ENCODE data around the gene AKT3. TPM values are rescaled to one million over a fixed set of nuclear protein-coding genes. Genes with fewer than 3 reads are reported as not detected.
A peak's percentile ranks its signal among the peaks of the same experiment; 100 is the strongest.

AKT3 gene
- total RNA-seq, 1 experiment from 2014 or later: 18.7 TPM

- no peak overlapping the region for H3K4me2 ChIP-seq (ENCODE audit: low read length)
- H3K36me3 ChIP-seq (ENCODE audit: low read depth, low read length): no peaks in the 10 kb centered on the region
- peaks cover 13% of the 10 kb centered on the region for H3K4me1 ChIP-seq (ENCODE audit: insufficient read depth, low read length)
- no peak overlapping the region for H3K9ac ChIP-seq (ENCODE audit: low read length)
- no peak for DNase-seq
- no peaks in the 10 kb centered on the region for H3K79me2 ChIP-seq (ENCODE audit: low read length)
- no peaks in the 10 kb centered on the region for H4K20me1 ChIP-seq (ENCODE audit: low read length)
- H3K27ac ChIP-seq (ENCODE audit: low read length): no peak overlapping the region
- no peaks in the 10 kb centered on the region for H3K27me3 ChIP-seq (ENCODE audit: low read length)
- no TSS peak for BruUV-seq (replicated peaks)
- H2AFZ ChIP-seq (ENCODE audit: low read length): no peak overlapping the region
- POLR2A ChIA-PET (ENCODE audit: unreplicated experiment): no interaction called here
- no peaks in the 10 kb centered on the region for H3K9me3 ChIP-seq (ENCODE audit: low read length)
- CTCF ChIA-PET: no interaction called here
- no peak overlapping the region for H3K4me3 ChIP-seq (ENCODE audit: low read length)
- no peaks in the 10 kb centered on the region for H3F3A ChIP-seq (ENCODE audit: low read length, unreplicated experiment)
- TF ChIP-seq EZH2phosphoT487 (IDR thresholded peaks at IDR 0.05; ENCODE audit: borderline replicate concordance, low read length) (no peak), EZH2 (IDR thresholded peaks at IDR 0.05; ENCODE audit: low read length, unreplicated experiment) (no peak), CTCF (conservative IDR thresholded peaks at IDR 0.05; ENCODE audit: low read depth, low read length) (no peak)
- no peaks in the 10 kb centered on the region for H3K9me2 ChIP-seq (replicated peaks; ENCODE audit: low read length)
- intact Hi-C loops (cut with micrococcal nuclease): no loop called here
- no peak for ATAC-seq
Observed at GRCh38 chr1:243855616-243856318, 5.7 kb upstream of the AKT3 start.

DNA sequence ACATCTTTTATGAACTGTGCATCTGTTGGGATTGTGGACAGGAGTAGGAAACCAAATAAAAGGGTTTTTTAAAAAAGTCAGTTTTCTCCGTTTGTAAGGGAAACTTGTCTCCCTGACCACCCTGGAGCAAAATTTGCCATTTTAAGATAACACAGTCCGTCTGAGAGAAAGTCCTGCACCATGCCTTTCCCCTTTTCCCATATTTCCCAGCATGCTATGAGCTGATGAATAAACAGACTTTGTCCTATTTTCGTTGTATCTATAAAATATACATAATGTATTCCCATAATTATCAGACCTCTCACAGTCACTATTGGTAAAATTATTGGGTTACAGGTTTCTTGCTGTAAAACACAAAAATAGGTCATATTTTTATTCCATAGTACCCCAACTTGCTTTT, 1.7 kb upstream of the AKT3 start:
- ATAC-seq (no peak), DNase-seq (peak; percentile 22)
- ChIA-PET POLR2A (ENCODE audit: unreplicated experiment) (interaction anchor here (0.6 kb wide), 1 partner anchor 201 kb away, joined by 4 read pairs; no protein-coding TSS in a partner anchor), CTCF (no interaction called here)
- Histone ChIP-seq H3K79me2 (ENCODE audit: low read length) (peaks cover 24% of the 10 kb centered on the region), H3K9me2 (replicated peaks; ENCODE audit: low read length) (no peaks in the 10 kb centered on the region), H3K27me3 (ENCODE audit: low read length) (no peaks in the 10 kb centered on the region), H3K36me3 (ENCODE audit: low read depth, low read length) (no peaks in the 10 kb centered on the region), H3K4me1 (ENCODE audit: insufficient read depth, low read length) (peaks cover 29% of the 10 kb centered on the region), H3K4me3 (ENCODE audit: low read length) (peak overlapping the region; percentile 70), H3K4me2 (ENCODE audit: low read length) (peak overlapping the region; percentile 88), H3F3A (ENCODE audit: low read length, unreplicated experiment) (no peaks in the 10 kb centered on the region), H3K9me3 (ENCODE audit: low read length) (no peaks in the 10 kb centered on the region), H3K9ac (ENCODE audit: low read length) (peak overlapping the region; percentile 93), H3K27ac (ENCODE audit: low read length) (peak overlapping the region; percentile 88), H4K20me1 (ENCODE audit: low read length) (no peaks in the 10 kb centered on the region; the same call in 1 of the 2 replicates), H2AFZ (ENCODE audit: low read length) (peak overlapping the region; percentile 88)
- BruUV-seq (replicated peaks): no TSS peak
- TF ChIP-seq EZH2phosphoT487 (IDR thresholded peaks at IDR 0.05; ENCODE audit: borderline replicate concordance, low read length) (no peak), CTCF (conservative IDR thresholded peaks at IDR 0.05; ENCODE audit: low read depth, low read length) (no peak), EZH2 (IDR thresholded peaks at IDR 0.05; ENCODE audit: low read length, unreplicated experiment) (no peak)
- intact Hi-C loops (cut with micrococcal nuclease): loop anchor here (2.0 to 5.0 kb wide), 2 partner anchors 73 to 311 kb away; no protein-coding TSS in a partner anchor

- no peak for DNase-seq
- Histone ChIP-seq H4K20me1 (ENCODE audit: low read length) (no peaks in the 10 kb centered on the region; the same call in 1 of the 2 replicates), H3F3A (ENCODE audit: low read length, unreplicated experiment) (no peaks in the 10 kb centered on the region), H3K4me3 (ENCODE audit: low read length) (peak overlapping the region; percentile 70), H3K79me2 (ENCODE audit: low read length) (peaks cover 28% of the 10 kb centered on the region), H3K4me1 (ENCODE audit: insufficient read depth, low read length) (peaks cover 29% of the 10 kb centered on the region), H3K27me3 (ENCODE audit: low read length) (no peaks in the 10 kb centered on the region), H3K9me2 (replicated peaks; ENCODE audit: low read length) (no peaks in the 10 kb centered on the region), H3K36me3 (ENCODE audit: low read depth, low read length) (no peaks in the 10 kb centered on the region), H3K27ac (ENCODE audit: low read length) (peak overlapping the region; percentile 88), H3K9ac (ENCODE audit: low read length) (peak overlapping the region; percentile 93), H3K4me2 (ENCODE audit: low read length) (peak overlapping the region; percentile 88), H3K9me3 (ENCODE audit: low read length) (no peaks in the 10 kb centered on the region), H2AFZ (ENCODE audit: low read length) (peak overlapping the region; percentile 88)
- TF ChIP-seq EZH2phosphoT487 (IDR thresholded peaks at IDR 0.05; ENCODE audit: borderline replicate concordance, low read length) (no peak), CTCF (conservative IDR thresholded peaks at IDR 0.05; ENCODE audit: low read depth, low read length) (no peak), EZH2 (IDR thresholded peaks at IDR 0.05; ENCODE audit: low read length, unreplicated experiment) (no peak)
- no peak for ATAC-seq
- ChIA-PET POLR2A (ENCODE audit: unreplicated experiment) (no interaction called here), CTCF (no interaction called here)
- BruUV-seq (replicated peaks): TSS peak; percentile 80
- intact Hi-C loops (cut with micrococcal nuclease): loop anchor here (5.0 kb wide), 1 partner anchor 311 kb away; no protein-coding TSS in a partner anchor
Observed at GRCh38 chr1:243851257-243851756, 1.3 kb upstream of the AKT3 start.
